ENCODE results near the gene ITGB3. TPM values are rescaled to one million over a fixed set of nuclear protein-coding genes. Genes with fewer than 3 reads are reported as not detected.

ITGB3 gene
- total and polyA plus RNA-seq, 10 of the 15 experiments (the other 5 are each of a cell fraction or from before 2014, with no cell fraction given), result 0.69 to 22.8 (median 13.6) TPM

GRCh38 chr17:47323382-47324223, 70.0 kb downstream of the ITGB3 start, which contains the start of gene EFCAB13 (continued):
- TF ChIP-seq NKRF (conservative IDR thresholded peaks at IDR 0.05) (peak; percentile 71), TCF12 (IDR thresholded peaks at IDR 0.05; ENCODE audit: low read depth, low read length) (no peak), ZNF274 (IDR thresholded peaks at IDR 0.05; ENCODE audit: insufficient read depth, insufficient read length) (no peak), ZNF24 (IDR thresholded peaks at IDR 0.05) (0 out of 2 replicates have a peak, but pooled peaks have one; percentile 14), BCLAF1 (IDR thresholded peaks at IDR 0.05) (no peak), RUNX3 (IDR thresholded peaks at IDR 0.05; ENCODE audit: low read length) (peak; percentile 73), YBX1 (IDR thresholded peaks at IDR 0.05) (0 out of 2 replicates have a peak, but pooled peaks have one; percentile 47), ESRRA (IDR thresholded peaks at IDR 0.05; ENCODE audit: low read length) (no peak), YY1 (IDR thresholded peaks at IDR 0.05; ENCODE audit: low read depth, low read length) (no peak; the same call in 1 of the 2 replicates)
